ENCODE data around the gene PNLDC1. TPM values are rescaled to one million over a fixed set of nuclear protein-coding genes. Genes with fewer than 3 reads are reported as not detected.
A peak's percentile ranks its signal among the peaks of the same experiment; 100 is the strongest.

The PNLDC1 gene
- total RNA-seq, 3 donors from 2014 or later (not counting 1 experiment from before 2014, with no cell fraction given) = 0.19 TPM; not detected in 2

- intact Hi-C loops (cut with micrococcal nuclease) = loop anchor here (1.0 to 5.0 kb wide), 3 partner anchors 27 to 96 kb away; partner anchors contain the start of genes ACAT2 and SOD2
- peaks cover 46% of the 10 kb centered on the region for H3K36me3 ChIP-seq (ENCODE audit: control insufficient read depth, insufficient read depth, low read length)
- H3K4me1 ChIP-seq (ENCODE audit: control insufficient read depth, insufficient read depth, low read length) = peaks cover 25% of the 10 kb centered on the region
- Mint-ChIP-seq H3K27ac (peak overlapping the region; percentile 95 to 98), H3K36me3 (peaks cover 7% of the 10 kb centered on the region), H3K4me3 (peak overlapping the region; percentile 99), H3K9me3 (no peaks in the 10 kb centered on the region), H3K4me1 (peaks cover 50 to 57% of the 10 kb centered on the region in 2 donors), H3K27me3 (ENCODE audit: low read depth in 2 of 2) (no peaks in the 10 kb centered on the region)
- peak overlapping the region; percentile 90 for H3K27ac ChIP-seq (ENCODE audit: low read length)
- no peaks in the 10 kb centered on the region for H3K9me3 ChIP-seq (ENCODE audit: control insufficient read depth, insufficient read depth, low read length)
- WGBS (ENCODE audit: insufficient coverage) = under 1% methylated on average over 60 of the region's 60 CpGs
- ATAC-seq = no peak
- no peak for TF ChIP-seq CTCF (IDR thresholded peaks at IDR 0.05)
- H3K27me3 ChIP-seq (ENCODE audit: control insufficient read depth, insufficient read depth, low read length) = no peaks in the 10 kb centered on the region
- H3K4me3 ChIP-seq (ENCODE audit: low read length) = peak overlapping the region; percentile 72
- peak; percentile 34 to 49 for DNase-seq
These were observed 11.2 kb upstream of the PNLDC1 start for GRCh38 chr6:159788753-159789376.

GRCh38 chr6:159789377-159790148 is 10.5 kb upstream of the PNLDC1 start, which contains the start of gene TCP1:
Gene TCP1, minus strand, starts transcription at chr6:159789602. Its CDS starts 134 bp downstream, at chr6:159789468.
- TF ChIP-seq CTCF (IDR thresholded peaks at IDR 0.05) = no peak
- Histone ChIP-seq H3K27ac (ENCODE audit: low read length) (peak within 1 kb of the TSS; percentile 90), H3K27me3 (ENCODE audit: control insufficient read depth, insufficient read depth, low read length) (no peaks in the 10 kb centered on the region), H3K4me3 (ENCODE audit: low read length) (peak within 1 kb of the TSS; percentile 72), H3K36me3 (ENCODE audit: control insufficient read depth, insufficient read depth, low read length) (peaks cover 47% of the 10 kb centered on the region), H3K4me1 (ENCODE audit: control insufficient read depth, insufficient read depth, low read length) (peaks cover 25% of the 10 kb centered on the region), H3K9me3 (ENCODE audit: control insufficient read depth, insufficient read depth, low read length) (no peaks in the 10 kb centered on the region)
- no peaks in the 10 kb centered on the region for H3K9me3 Mint-ChIP-seq
- no peaks in the 10 kb centered on the region for H3K27me3 Mint-ChIP-seq (ENCODE audit: low read depth in 2 of 2)
- intact Hi-C loops (cut with micrococcal nuclease) = loop anchor here (1.0 to 5.0 kb wide), 5 partner anchors 27 to 189 kb away; partner anchors contain the start of genes ACAT2 and SOD2
- peak; percentile 73 to 90 (median 80) for ATAC-seq
- H3K27ac Mint-ChIP-seq = peak within 1 kb of the TSS; percentile 95 to 98
- H3K36me3 Mint-ChIP-seq = peaks cover 10% of the 10 kb centered on the region
- under 1% methylated on average over 64 of the region's 64 CpGs for WGBS (ENCODE audit: insufficient coverage)
- peaks cover 52 to 60% of the 10 kb centered on the region in 2 donors for H3K4me1 Mint-ChIP-seq
- H3K4me3 Mint-ChIP-seq = peak within 1 kb of the TSS; percentile 99
- peak; percentile 93 to 100 for DNase-seq

- H3K36me3 ChIP-seq (ENCODE audit: control insufficient read depth, insufficient read depth, low read length) = peaks cover 42% of the 10 kb centered on the region
- under 1% methylated on average over 56 of the region's 56 CpGs for WGBS (ENCODE audit: insufficient coverage)
- no peaks in the 10 kb centered on the region for H3K27me3 ChIP-seq (ENCODE audit: control insufficient read depth, insufficient read depth, low read length)
- Mint-ChIP-seq H3K4me1 (peaks cover 55 to 62% of the 10 kb centered on the region in 2 donors), H3K9me3 (no peaks in the 10 kb centered on the region), H3K36me3 (peaks cover 13% of the 10 kb centered on the region), H3K4me3 (peak within 1 kb of the TSS; percentile 99), H3K27ac (peak within 1 kb of the TSS; percentile 95 to 98), H3K27me3 (ENCODE audit: low read depth in 2 of 2) (no peaks in the 10 kb centered on the region)
- peaks cover 25% of the 10 kb centered on the region for H3K4me1 ChIP-seq (ENCODE audit: control insufficient read depth, insufficient read depth, low read length)
- TF ChIP-seq CTCF (IDR thresholded peaks at IDR 0.05) = no peak
- ATAC-seq (peak; percentile 81 to 93 (median 84)), DNase-seq (peak; percentile 81 to 96)
- peak within 1 kb of the TSS; percentile 90 for H3K27ac ChIP-seq (ENCODE audit: low read length)
- H3K9me3 ChIP-seq (ENCODE audit: control insufficient read depth, insufficient read depth, low read length) = no peaks in the 10 kb centered on the region
- intact Hi-C loops (cut with micrococcal nuclease) = loop anchor here (1.0 to 2.0 kb wide), 2 partner anchors 64 to 188 kb away; no protein-coding TSS in a partner anchor
- H3K4me3 ChIP-seq (ENCODE audit: low read length) = peak within 1 kb of the TSS; percentile 72
These were observed 9.7 kb upstream of the PNLDC1 start, which contains the start of gene MRPL18 for GRCh38 chr6:159790149-159790955. Gene MRPL18, plus strand, starts transcription at chr6:159790467. Its CDS starts 121 bp downstream, at chr6:159790588.

Measured in natural killer cell (primary cell).